Measurements from ENCODE around the gene SYK. TPM values are rescaled to one million over a fixed set of nuclear protein-coding genes. Genes with fewer than 3 reads are reported as not detected.

SYK gene
- total RNA-seq, 1 donor from 2014 or later = 13.0 TPM

DNA sequence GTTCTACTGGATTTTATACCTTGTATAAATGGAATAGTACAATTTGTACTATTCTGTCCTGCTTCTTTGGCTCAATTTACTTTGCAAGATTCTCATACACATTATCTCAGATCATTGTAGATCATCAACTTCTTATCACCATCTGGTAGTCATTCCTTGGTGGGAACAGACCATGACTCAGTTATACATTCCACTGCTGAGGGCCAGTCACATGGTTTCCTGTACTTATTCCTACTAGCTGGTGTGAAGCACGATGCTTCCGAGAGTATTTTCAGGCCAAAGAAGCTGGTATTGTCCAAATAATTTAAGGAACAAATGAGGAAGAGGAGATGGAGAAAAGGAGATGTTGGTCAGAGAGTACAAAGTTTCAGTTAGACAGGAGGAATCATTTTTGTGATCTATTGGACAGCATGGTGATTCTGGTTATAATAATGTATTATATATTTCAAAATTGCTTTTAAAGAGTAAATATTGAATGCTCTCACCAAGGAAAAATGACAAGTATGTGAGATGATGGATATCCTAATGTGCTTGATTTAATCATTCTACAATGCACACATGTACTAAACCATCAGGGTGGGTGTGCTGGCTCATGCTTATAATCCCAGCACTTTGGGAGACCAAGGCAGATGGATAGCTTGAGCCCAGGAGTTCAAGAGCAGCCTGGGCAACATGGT, 124.1 kb downstream of the SYK start:
- Mint-ChIP-seq H3K36me3 (no peaks in the 10 kb centered on the region), H3K9me3 (peaks cover 5% of the 10 kb centered on the region), H3K27ac (peak overlapping the region; percentile 10), H3K27me3 (no peaks in the 10 kb centered on the region), H3K4me1 (ENCODE audit: unreplicated experiment) (peaks cover 6% of the 10 kb centered on the region), H3K4me3 (no peak overlapping the region)
- no peak for DNase-seq (ENCODE audit: extremely low spot score, unreplicated experiment)
- TF ChIP-seq, protein P1, sequence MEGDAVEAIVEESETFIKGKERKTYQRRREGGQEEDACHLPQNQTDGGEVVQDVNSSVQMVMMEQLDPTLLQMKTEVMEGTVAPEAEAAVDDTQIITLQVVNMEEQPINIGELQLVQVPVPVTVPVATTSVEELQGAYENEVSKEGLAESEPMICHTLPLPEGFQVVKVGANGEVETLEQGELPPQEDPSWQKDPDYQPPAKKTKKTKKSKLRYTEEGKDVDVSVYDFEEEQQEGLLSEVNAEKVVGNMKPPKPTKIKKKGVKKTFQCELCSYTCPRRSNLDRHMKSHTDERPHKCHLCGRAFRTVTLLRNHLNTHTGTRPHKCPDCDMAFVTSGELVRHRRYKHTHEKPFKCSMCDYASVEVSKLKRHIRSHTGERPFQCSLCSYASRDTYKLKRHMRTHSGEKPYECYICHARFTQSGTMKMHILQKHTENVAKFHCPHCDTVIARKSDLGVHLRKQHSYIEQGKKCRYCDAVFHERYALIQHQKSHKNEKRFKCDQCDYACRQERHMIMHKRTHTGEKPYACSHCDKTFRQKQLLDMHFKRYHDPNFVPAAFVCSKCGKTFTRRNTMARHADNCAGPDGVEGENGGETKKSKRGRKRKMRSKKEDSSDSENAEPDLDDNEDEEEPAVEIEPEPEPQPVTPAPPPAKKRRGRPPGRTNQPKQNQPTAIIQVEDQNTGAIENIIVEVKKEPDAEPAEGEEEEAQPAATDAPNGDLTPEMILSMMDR (conservative IDR thresholded peaks at IDR 0.05) = no peak

DNA sequence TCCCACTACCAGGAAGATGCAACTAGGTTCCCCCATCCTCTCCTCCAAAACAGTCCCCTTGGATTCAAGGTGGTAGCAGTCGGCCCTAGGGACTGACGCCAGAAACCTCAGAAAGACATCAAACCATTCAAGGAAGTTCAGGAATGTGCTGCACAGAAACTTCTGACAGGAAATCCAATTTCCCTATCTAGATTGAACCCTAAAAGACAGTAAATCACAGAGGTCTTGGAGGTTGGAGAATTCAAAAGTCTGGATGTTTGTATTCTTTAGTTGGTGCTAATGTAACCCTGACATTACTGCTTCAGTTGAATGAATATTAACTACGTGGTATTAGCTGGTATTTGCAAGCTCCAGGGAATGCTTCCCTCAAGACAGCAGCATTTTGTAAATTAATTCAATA, 125.3 kb downstream of the SYK start:
- peaks cover 6% of the 10 kb centered on the region for H3K4me1 Mint-ChIP-seq (ENCODE audit: unreplicated experiment)
- no peaks in the 10 kb centered on the region for H3K27me3 Mint-ChIP-seq
- TF ChIP-seq, protein P1 (conservative IDR thresholded peaks at IDR 0.05) = no peak
- DNase-seq (ENCODE audit: extremely low spot score, unreplicated experiment) = no peak
- no peak overlapping the region for H3K4me3 Mint-ChIP-seq
- H3K9me3 Mint-ChIP-seq = peaks cover 5% of the 10 kb centered on the region
- H3K27ac Mint-ChIP-seq = no peak overlapping the region
- no peaks in the 10 kb centered on the region for H3K36me3 Mint-ChIP-seq

DNA sequence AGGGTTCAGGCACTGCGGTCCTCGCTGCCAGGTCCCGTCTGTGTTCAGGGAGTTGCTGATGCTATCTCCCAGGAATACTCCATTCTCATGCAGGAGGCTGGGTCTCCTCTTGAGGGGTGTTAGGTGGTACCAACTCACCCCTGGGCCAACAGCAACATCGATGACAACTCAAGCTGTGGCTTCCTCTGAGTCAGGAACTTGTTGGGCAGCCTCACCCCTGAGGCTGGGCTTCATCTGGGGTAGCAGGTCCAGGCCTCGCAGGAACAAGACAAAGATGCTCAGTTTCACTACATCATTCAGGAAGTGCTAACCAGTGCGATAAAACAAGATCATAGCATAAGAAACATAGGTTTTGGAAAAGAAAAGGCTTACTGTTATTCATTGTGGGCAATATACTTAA, 125.9 kb downstream of the SYK start:
- TF ChIP-seq, protein P1 (conservative IDR thresholded peaks at IDR 0.05) = no peak
- no peak for DNase-seq (ENCODE audit: extremely low spot score, unreplicated experiment)
- Mint-ChIP-seq H3K27me3 (no peaks in the 10 kb centered on the region), H3K36me3 (no peaks in the 10 kb centered on the region), H3K27ac (no peak overlapping the region), H3K9me3 (peaks cover 5% of the 10 kb centered on the region), H3K4me1 (ENCODE audit: unreplicated experiment) (peaks cover 6% of the 10 kb centered on the region), H3K4me3 (no peak overlapping the region)

DNA sequence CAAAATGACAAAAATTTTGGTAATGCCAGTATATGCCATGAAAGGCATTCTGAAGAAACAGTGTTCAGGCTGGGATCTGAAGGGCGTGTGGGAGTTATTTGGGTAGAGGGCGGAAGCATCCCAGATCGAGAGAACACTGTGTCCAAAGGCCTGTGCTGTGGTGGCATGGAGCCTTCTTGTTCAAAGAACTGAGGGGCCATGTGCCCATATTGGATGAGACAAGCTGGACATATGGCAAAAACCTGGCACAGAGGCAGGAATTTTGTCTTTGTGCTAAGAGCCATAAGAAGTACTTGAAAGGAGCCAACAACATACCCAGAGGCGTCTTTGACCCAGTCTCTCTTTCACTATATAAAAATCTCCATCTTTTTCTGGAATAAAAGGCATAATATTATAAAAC, 128.0 kb downstream of the SYK start:
- H3K4me3 Mint-ChIP-seq = no peak overlapping the region
- peaks cover 3% of the 10 kb centered on the region for H3K4me1 Mint-ChIP-seq (ENCODE audit: unreplicated experiment)
- no peaks in the 10 kb centered on the region for H3K36me3 Mint-ChIP-seq
- no peak for DNase-seq (ENCODE audit: extremely low spot score, unreplicated experiment)
- H3K27me3 Mint-ChIP-seq = no peaks in the 10 kb centered on the region
- TF ChIP-seq, protein P1 (conservative IDR thresholded peaks at IDR 0.05) = no peak
- H3K27ac Mint-ChIP-seq = no peak overlapping the region
- no peaks in the 10 kb centered on the region for H3K9me3 Mint-ChIP-seq

DNA sequence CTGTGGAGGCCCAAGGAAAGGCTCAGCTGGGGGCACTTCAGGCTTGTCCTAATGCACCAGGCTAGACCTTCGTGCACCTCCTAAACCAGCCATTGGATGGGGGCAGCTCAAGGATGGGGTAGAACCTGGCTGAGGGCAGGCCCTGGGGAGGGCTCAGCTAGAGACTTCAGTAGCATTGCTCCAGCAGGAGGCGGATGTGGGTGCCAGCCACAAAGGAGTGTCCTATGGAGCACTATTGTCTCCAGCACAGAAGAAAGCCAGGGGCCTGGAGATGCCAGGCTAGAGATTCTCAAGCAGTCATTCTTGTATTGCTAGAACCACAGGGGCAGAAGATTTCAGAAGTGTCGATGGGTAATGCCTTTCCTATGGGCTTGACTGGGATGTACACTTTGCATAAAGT, 131.8 kb downstream of the SYK start:
- H3K27me3 Mint-ChIP-seq = no peaks in the 10 kb centered on the region
- H3K9me3 Mint-ChIP-seq = no peaks in the 10 kb centered on the region
- H3K4me3 Mint-ChIP-seq = no peak overlapping the region
- no peak for DNase-seq (ENCODE audit: extremely low spot score, unreplicated experiment)
- H3K36me3 Mint-ChIP-seq = no peaks in the 10 kb centered on the region
- TF ChIP-seq, protein P1 (conservative IDR thresholded peaks at IDR 0.05) = no peak
- H3K4me1 Mint-ChIP-seq (ENCODE audit: unreplicated experiment) = peaks cover 6% of the 10 kb centered on the region
- no peak overlapping the region for H3K27ac Mint-ChIP-seq

All from type B pancreatic cell (in vitro differentiated cells).